K562 (cell line): ENCODE data around the gene KIF4B. TPM values are rescaled to one million over a fixed set of nuclear protein-coding genes. Genes with fewer than 3 reads are reported as not detected.

ENCODE experiments used
- ATAC-seq: fragments of 200-7000 bp; cut with Tn5 transposase; 3 replicates; pipeline ENCODE4 v1.9.1; 2020; ENCODE audit warnings: moderate library complexity
- BruUV-seq: library from RNA; stranded (reverse); fragments of 400-500 nt; replicated peaks from 2 replicates; lab custom pipeline; 2021; lab: Mats Ljungman, UMichigan
- CTCF ChIA-PET: fragments of 300-600 bp; formaldehyde crosslinking; extraction: SDS; loops from one replicate; lab custom pipeline; 2021; ENCODE audit warnings: low intra/inter-chr PET ratio; lab: Yijun Ruan, JAX
- POLR2A ChIA-PET: fragments of 300-600, 350-650 bp; sonication (Branson Sonifier 250); formaldehyde crosslinking; extraction: SDS; loops from one replicate; lab custom pipeline; 2021; ENCODE audit warnings: antibody characterized with exemption, inconsistent platforms; lab: Yijun Ruan, JAX
- DNase-seq, 4 experiments: peaks; one replicate each; pipeline versions ENCODE4 v3.0.0 to v3.0.0-alpha.2; 2011 to 2018; ENCODE audit warnings: low spot score in 3 of 4, mixed read lengths in 3 of 4; ENCODE audit errors: extremely low read depth in 1 of 4
- FAIRE-seq: peaks from 2 replicates; lab custom pipeline; 2011; peaks lifted over from hg19 to GRCh38; lab: Jason Lieb, UNC
- H2AFZ ChIP-seq: 2 replicates; pipeline ENCODE4 v1.6.0; 2011; ENCODE audit warnings: low read depth, low read length, control low read depth, inconsistent platforms
- H3K27ac ChIP-seq: fragments of 200-600 bp; 3 replicates; pipeline ENCODE4 v1.8.0; 2011; ENCODE audit warnings: low read depth, mild to moderate bottlenecking, control low read depth, inconsistent platforms, low read length, moderate library complexity, mixed read lengths; ENCODE audit errors: extremely low read depth
- H3K27me3 ChIP-seq, 2 experiments: fragments of 300-600 bp in 1 of 2; 2 replicates in 1 of 2; 3 replicates in 1 of 2; pipeline versions ENCODE4 v1.6.0 to v1.8.0; 2011; ENCODE audit warnings: inconsistent platforms in 2 of 2, low read length in 2 of 2, mild to moderate bottlenecking in 1 of 2, mixed read lengths in 1 of 2, moderate library complexity in 1 of 2; ENCODE audit not compliant: control insufficient read depth in 2 of 2, insufficient read depth in 2 of 2
- H3K36me3 ChIP-seq: fragments of 300-600 bp; 3 replicates; pipeline ENCODE4 v1.8.0; 2011; ENCODE audit warnings: mild to moderate bottlenecking, low read length, inconsistent platforms; ENCODE audit not compliant: control insufficient read depth, insufficient read depth
- H3K4me1 ChIP-seq, 2 experiments: fragments of 200-600 bp in 1 of 2; replicated peaks in 1 of 2; 2 replicates in 1 of 2; 3 replicates in 1 of 2; pipeline versions ENCODE4 v1.5.1 to v1.8.0; 2011; ENCODE audit warnings: inconsistent platforms in 2 of 2, low read length in 2 of 2, mild to moderate bottlenecking in 1 of 2, mixed read lengths in 1 of 2, moderate library complexity in 1 of 2; ENCODE audit not compliant: control insufficient read depth in 2 of 2, insufficient read depth in 2 of 2
- H3K4me2 ChIP-seq: 2 replicates; pipeline ENCODE4 v1.6.1; 2011; ENCODE audit warnings: low read length, control low read depth, inconsistent platforms, mixed read lengths; ENCODE audit not compliant: insufficient read depth
- H3K4me3 ChIP-seq: fragments of 200-600 bp; sonication (generic), shearing (Covaris generic); 2 replicates; pipeline ENCODE4 v1.5.1; 2016; ENCODE audit warnings: control low read depth, inconsistent platforms
- H3K79me2 ChIP-seq: fragments of 200-600 bp; 3 replicates; pipeline ENCODE4 v1.8.0; 2011; ENCODE audit warnings: low read length, inconsistent platforms; ENCODE audit not compliant: control insufficient read depth, insufficient read depth
- H3K9ac ChIP-seq, 2 experiments: 2 replicates each; pipeline versions ENCODE4 v1.6.0 to v1.6.1; 2011; ENCODE audit warnings: low read depth in 2 of 2, low read length in 2 of 2, control low read depth in 1 of 2, inconsistent platforms in 1 of 2, mild to moderate bottlenecking in 1 of 2, mixed read lengths in 1 of 2; ENCODE audit not compliant: insufficient read depth in 1 of 2
- H3K9me1 ChIP-seq: one replicate; pipeline ENCODE4 v1.6.0; 2011; ENCODE audit warnings: inconsistent platforms, mild to moderate bottlenecking, low read length, moderate library complexity; ENCODE audit not compliant: control insufficient read depth, insufficient read depth
- H3K9me3 ChIP-seq: replicated peaks from 2 replicates; pipeline ENCODE4 v1.5.1; 2011; ENCODE audit warnings: low read depth, low read length, inconsistent platforms; ENCODE audit not compliant: control insufficient read depth, insufficient read depth
- H4K20me1 ChIP-seq: replicated peaks from 2 replicates; pipeline ENCODE4 v1.6.1; 2011; ENCODE audit warnings: low read length, inconsistent platforms, mixed read lengths; ENCODE audit not compliant: control insufficient read depth, insufficient read depth
- ARID1B ChIP-seq: fragments of 450-650 bp; IDR thresholded peaks from 2 replicates; pipeline ENCODE4 v1.6.1; 2016; ENCODE audit warnings: antibody characterized with exemption, mild to moderate bottlenecking, inconsistent platforms
- BMI1 ChIP-seq: fragments of 150-350 bp; IDR thresholded peaks from 2 replicates; pipeline ENCODE4 v1.6.1; 2014; ENCODE audit warnings: low read length
- BRD9 ChIP-seq: fragments of 450-650 bp; IDR thresholded peaks from 2 replicates; pipeline ENCODE4 v1.6.1; 2018; ENCODE audit warnings: low read depth; ENCODE audit not compliant: partially characterized antibody
- CLOCK ChIP-seq: fragments of 250-450 bp; sonication (Bioruptor Pico); IDR thresholded peaks from 2 replicates; pipeline ENCODE4 v1.4.0; 2020; ENCODE audit warnings: mild to moderate bottlenecking, moderate library complexity, borderline replicate concordance
- SP1 ChIP-seq: sonication (generic); formaldehyde crosslinking; IDR thresholded peaks from 2 replicates; pipeline ENCODE4 v1.8.1; 2022; ENCODE audit warnings: mild to moderate bottlenecking, missing genetic modification reagents
- TBP ChIP-seq: optimal IDR thresholded peaks from 2 replicates; pipeline ENCODE3; 2011; ENCODE audit warnings: low read depth, low read length, improper control_type of control experiment
- ZNF3 ChIP-seq: fragments of 250-450 bp; sonication (Bioruptor Pico); IDR thresholded peaks from 2 replicates; pipeline ENCODE4 v1.5.0; 2021; ENCODE audit warnings: mild to moderate bottlenecking, moderate library complexity
- ZNF609 ChIP-seq: sonication (generic); formaldehyde crosslinking; IDR thresholded peaks from 2 replicates; pipeline ENCODE4 v1.8.1; 2023; ENCODE audit warnings: missing genetic modification reagents, mild to moderate bottlenecking, borderline replicate concordance
- whole genome bisulfite sequencing: fragments of 100-300 bp; shearing (Covaris generic); methylation state at CpG from one replicate; pipeline ENCODE4 v1.1.6; 2016; ENCODE audit warnings: low coverage, mixed read lengths; ENCODE audit not compliant: insufficient coverage; ENCODE audit errors: missing lambda C conversion rate; 5-methylcytosine and 5-hydroxymethylcytosine counted together
- in situ Hi-C: fragments of 300-500 bp; cut with MboI; formaldehyde crosslinking; loops from 4 replicates; pipeline ENCODE4 v1.15.0; 2018; ENCODE audit warnings: inconsistent platforms, mixed read lengths
- intact Hi-C: fragments of 100-400 bp; cut with micrococcal nuclease; formaldehyde crosslinking; loops from 2 replicates; pipeline ENCODE4 v1.14.2; 2022
- polyA plus RNA-seq, 8 experiments: library from polyadenylated mRNA; depleted of rRNA in 4 of 8; stranded (reverse) in 5 of 8; unstranded in 3 of 8; fragments of >200 nt; fragmentation: Nextera tagmentation in 2 of 8; fragmentation: Illumina TruSeq in 1 of 8; extraction: Ambion mirVana in 2 of 8; extraction: Trizol in 1 of 8; gene quantifications; 2 replicates each; pipeline versions ENCODE4 v1.2.1 to v1.2.3, GENCODE V29; 2011 to 2014; ENCODE audit warnings: inconsistent platforms in 1 of 8, missing spikeins in 1 of 8
- total RNA-seq, 7 experiments: library from RNA; depleted of rRNA in 6 of 7; stranded (reverse); fragments of >200 nt in 6 of 7; fragmentation: Illumina TruSeq in 2 of 7; extraction: Trizol in 2 of 7; gene quantifications; 2 replicates each; pipeline versions ENCODE4 v1.2.1 to v1.2.3, GENCODE V29; 2011 to 2021; ENCODE audit warnings: low replicate concordance in 1 of 7
- TF ChIP-seq, protein P1 (sequence below): sonication (generic); formaldehyde crosslinking; IDR thresholded peaks from 2 replicates; pipeline ENCODE4 v1.8.1; 2023; ENCODE audit warnings: mild to moderate bottlenecking, missing genetic modification reagents

KIF4B gene
- total and polyA plus RNA-seq, 9 of the 15 experiments (the other 6 are each of a cell fraction or from before 2014, with no cell fraction given) = 0.01 to 0.09 (median 0.07) TPM; not detected in 2

- WGBS = 2% methylated on average over 4 of the region's 4 CpGs
- in situ Hi-C loops = no loop called here
- POLR2A ChIA-PET = no interaction called here
- TF ChIP-seq BMI1 (no peak), BRD9 (no peak), ZNF609 (CRISPR knock-in tag) (no peak), ARID1B (no peak), TBP (no peak), CLOCK (CRISPR knock-in tag) (no peak), ZNF3 (CRISPR knock-in tag) (no peak), SP1 (CRISPR knock-in tag) (no peak)
- TF ChIP-seq, protein P1, sequence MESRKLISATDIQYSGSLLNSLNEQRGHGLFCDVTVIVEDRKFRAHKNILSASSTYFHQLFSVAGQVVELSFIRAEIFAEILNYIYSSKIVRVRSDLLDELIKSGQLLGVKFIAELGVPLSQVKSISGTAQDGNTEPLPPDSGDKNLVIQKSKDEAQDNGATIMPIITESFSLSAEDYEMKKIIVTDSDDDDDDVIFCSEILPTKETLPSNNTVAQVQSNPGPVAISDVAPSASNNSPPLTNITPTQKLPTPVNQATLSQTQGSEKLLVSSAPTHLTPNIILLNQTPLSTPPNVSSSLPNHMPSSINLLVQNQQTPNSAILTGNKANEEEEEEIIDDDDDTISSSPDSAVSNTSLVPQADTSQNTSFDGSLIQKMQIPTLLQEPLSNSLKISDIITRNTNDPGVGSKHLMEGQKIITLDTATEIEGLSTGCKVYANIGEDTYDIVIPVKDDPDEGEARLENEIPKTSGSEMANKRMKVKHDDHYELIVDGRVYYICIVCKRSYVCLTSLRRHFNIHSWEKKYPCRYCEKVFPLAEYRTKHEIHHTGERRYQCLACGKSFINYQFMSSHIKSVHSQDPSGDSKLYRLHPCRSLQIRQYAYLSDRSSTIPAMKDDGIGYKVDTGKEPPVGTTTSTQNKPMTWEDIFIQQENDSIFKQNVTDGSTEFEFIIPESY (CRISPR knock-in tag) = no peak
Observed at GRCh38 chr5:154986151-154986550, 27.4 kb upstream of the KIF4B start.

More at GRCh38 chr5:154986151-154986550, 27.4 kb upstream of the KIF4B start:
- no peak for ATAC-seq
- H3K36me3 ChIP-seq = no peaks in the 10 kb centered on the region
- H3K27me3 ChIP-seq = peaks cover 13 to 21% of the 10 kb centered on the region in 2 experiments
- no peaks in the 10 kb centered on the region for H4K20me1 ChIP-seq
- no peaks in the 10 kb centered on the region for H3K4me1 ChIP-seq
- H3K4me2 ChIP-seq = no peak overlapping the region
- DNase-seq = no peak
- FAIRE-seq = no peak
- no peak overlapping the region for H3K4me3 ChIP-seq
- BruUV-seq = no TSS peak
- intact Hi-C loops = no loop called here
- H3K9ac ChIP-seq = no peak overlapping the region
- H3K27ac ChIP-seq = no peak overlapping the region
- H2AFZ ChIP-seq = no peak overlapping the region
- CTCF ChIA-PET = no interaction called here
- H3K9me1 ChIP-seq = no peaks in the 10 kb centered on the region
- H3K79me2 ChIP-seq = no peaks in the 10 kb centered on the region
- peaks cover 2% of the 10 kb centered on the region; the same call in 1 of the 2 replicates for H3K9me3 ChIP-seq
